ENCODE measurements around the gene ATXN1.
"Not testable (repeated sequence)": the region's sequence is repeated elsewhere in the genome, so short reads cannot be mapped to it uniquely, and the experiment has no call there.

The ATXN1 gene

GRCh38 chr6:16473908-16474771, 287.1 kb downstream of the ATXN1 start:
- no peak for DNase-seq (ENCODE audit: low read depth in 2 of 2)

DNA sequence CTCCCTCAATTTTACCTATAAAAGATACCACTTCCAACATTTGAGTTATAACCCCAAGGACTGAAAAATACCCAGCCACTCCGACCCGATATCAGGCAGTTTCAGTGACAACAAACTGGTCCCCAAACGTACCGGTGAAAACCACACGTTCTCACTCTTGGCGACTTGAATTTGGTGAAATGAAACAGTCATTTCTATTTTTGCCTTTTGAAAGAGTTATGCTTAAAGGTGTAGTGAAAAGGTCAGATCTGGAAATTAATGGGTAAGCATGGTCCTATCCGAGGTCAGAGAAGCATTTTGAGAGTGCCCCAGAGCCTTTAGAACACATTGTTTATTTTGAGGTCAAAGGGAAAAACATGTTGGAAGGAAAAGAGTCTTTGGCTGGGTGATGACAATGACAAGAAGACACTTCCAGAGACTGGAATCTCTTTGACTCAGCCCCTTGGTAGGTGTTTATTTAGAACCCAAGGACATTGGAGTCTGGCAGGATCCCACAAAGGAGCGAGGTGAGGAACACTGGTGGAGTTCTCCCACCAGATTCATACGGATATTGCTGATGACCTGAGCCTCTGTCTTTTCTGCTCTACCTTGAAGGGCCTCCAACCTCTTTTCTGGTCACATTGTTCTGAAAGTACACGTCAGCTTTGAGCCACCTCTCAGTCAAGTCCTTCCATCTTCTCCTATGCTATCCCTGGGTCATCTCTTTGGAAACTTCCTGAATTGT, 287.9 kb downstream of the ATXN1 start:
- DNase-seq (ENCODE audit: low read depth in 2 of 2), result no peak

DNA sequence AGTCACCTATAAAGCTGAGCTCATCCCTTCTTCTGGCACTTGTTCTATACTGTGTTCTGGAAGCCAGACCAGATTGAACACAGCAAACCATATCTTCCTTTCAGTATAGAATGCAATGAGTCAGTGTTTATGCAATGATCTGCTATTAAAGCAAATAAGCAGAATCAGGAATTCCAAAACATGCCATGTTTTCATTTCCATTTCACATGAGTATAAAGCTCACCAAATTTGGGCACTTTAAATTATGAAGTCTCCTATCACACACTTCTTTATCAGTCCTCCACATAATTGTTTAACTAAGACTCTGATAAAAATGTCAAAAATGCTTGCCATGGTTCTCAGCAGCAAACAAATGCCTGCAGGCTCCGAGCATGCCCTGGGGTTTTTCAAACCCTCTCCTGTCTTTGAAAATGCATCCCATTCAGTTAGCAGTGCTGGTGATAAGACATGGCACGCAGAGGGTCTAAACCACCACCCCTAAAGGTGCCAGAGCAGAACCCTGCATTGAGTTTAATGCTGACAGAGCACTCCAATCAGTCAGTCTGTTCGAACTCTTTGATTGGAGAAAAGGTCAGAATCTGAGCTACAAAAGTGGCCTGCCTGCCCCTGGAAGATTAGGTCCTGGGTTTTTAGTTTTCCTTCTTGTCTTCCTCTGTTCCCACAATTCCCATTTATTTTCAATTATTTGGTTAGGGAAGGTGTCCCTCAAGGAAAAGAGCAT, 288.8 kb downstream of the ATXN1 start:
- no peak for DNase-seq (ENCODE audit: low read depth in 2 of 2)

DNA sequence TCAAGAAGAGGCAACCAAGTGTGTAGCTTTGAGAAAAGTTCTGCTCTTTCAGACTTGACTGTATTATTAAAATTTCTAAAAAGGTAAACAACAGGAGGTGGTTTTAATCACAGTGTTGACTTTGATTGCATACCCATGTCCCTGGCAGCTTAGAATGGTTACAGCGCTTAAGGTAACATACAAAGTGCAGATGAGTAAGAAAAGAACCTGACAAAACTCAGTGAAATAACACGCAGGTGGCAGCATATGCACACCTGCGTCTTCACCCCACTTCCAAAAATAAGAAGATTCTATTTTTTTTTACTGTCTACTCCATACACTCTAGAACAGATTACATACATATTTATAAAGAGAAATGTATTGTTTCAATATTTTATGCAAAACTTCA, 289.4 kb downstream of the ATXN1 start:
- DNase-seq (ENCODE audit: low read depth in 2 of 2), result no peak

DNA sequence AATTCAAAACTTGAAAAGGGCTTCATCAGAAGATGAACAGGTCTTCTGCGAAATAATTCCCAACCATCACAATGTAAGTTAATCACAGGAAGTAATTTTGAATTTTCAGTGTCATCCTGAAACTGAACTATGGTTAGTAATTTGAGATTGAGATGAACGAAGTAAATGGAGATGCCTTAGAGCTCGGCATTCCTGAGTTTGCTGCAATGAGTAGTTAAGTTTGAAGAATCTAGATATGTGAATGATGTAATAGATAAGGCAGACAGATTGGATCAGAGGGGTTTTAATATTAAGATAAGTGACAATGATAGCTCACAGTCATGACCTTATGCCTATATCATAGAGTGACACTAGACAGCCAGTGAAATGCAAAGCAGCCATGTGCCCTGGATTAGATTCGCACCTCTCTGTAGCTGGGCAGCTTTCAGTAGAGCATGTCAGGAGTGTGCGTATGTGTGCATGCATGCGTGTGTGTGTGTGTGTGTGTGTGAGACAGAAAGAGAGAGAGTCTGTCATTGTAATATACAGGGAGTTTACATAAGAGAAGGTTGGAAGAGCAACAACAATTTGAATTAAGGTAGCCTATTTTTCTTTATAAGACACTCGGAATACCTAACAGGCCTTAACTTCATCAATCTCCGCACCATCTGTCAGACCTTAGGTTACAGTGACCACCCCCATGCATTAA, 289.9 kb downstream of the ATXN1 start:
- no peak for DNase-seq (ENCODE audit: low read depth in 2 of 2)

DNA sequence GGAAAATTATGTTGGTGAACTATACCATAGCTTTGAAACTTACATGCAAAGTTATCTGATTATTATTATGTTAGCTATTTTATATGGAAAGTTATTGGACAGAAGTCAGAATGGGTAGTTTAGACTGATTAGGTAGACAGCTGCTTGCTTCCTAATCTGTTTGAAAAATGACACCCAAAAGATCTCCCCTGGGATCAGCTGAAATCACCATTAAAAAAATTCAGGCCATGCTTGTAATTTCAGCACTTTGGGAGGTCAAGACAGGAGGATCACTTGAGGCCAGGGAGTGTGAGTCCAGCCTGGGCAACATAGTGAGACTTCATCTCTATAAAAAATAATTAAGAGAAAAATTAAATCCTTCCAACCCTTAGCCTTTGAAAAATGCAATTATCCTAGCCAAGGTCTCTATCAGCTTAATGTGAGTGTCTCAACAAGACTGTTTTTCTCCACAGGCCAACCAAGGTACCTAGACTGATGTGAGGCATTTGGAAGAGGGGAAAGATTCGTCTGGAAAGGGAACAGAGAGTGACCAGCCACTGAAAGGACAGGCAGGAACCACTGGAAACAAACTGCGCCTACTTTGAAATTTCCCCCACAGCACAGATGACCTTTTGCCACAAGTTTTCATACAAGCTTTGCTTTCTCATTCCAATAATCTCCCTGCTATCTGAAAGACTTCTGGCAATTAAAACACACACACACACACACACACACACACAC, 290.6 kb downstream of the ATXN1 start:
- no peak for DNase-seq (ENCODE audit: low read depth in 2 of 2)

GRCh38 chr6:16468991-16469615, 292.2 kb downstream of the ATXN1 start:
- DNase-seq (ENCODE audit: low read depth in 2 of 2), result no peak

DNA sequence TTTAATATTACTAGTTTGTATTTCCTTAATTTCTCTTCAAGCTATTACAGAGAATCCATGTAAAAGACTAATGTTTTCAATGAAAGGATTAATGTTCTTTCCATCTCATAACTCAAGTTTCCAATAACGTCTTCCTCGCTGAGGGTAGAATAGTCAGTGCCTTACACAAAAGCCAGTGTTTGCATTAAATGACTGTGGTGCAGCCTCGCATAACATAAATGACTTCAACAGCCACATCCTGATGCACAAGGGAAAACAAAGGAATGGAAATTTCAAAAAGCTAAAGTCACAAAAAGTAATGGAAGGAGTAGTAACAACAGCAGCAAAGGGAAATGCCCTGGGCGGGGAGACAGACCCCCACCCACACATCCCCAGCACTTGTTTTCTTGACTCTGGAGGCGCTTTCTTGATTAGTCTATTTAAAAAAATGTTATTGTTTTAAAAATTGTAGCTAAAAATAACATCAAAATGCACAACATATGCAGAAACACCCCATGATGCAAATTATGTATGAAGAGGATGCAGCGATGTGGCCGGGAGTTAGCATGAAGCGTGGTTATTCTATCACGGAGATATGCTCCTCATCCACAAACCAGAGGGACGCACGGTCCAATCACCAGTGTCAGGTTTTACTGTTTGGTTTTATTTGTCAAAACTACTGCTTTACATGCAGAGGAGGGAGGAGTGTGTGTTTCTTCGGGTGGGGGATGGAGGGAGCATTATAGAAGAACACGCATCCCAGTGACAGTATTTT, 294.3 kb downstream of the ATXN1 start:
- no peak for DNase-seq (ENCODE audit: low read depth in 2 of 2)

- DNase-seq (ENCODE audit: low read depth in 2 of 2), result no peak
Observed at GRCh38 chr6:16464045-16464444, 297.2 kb downstream of the ATXN1 start.

DNA sequence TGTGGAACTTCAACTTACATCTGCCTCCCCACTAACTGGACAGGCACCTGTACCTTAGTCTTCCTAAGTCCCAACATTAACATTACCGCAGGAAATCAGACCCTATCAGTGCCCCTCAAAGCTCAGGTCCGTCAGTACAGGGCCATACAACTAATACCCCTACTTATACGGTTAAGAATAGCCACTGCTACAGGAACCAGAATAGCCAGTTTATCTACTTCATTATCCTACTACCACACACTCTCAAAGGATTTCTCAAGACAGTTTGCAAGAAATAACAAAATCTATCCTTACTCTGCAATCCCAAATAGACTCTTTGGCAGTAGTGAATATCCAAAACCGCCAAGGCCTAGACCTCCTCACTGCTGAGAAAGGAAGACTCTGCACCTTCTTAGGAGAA, 298.0 kb downstream of the ATXN1 start:
- not testable (repeated sequence) for DNase-seq (ENCODE audit: low read depth in 2 of 2)

GRCh38 chr6:16461491-16461890, 299.8 kb downstream of the ATXN1 start:
- DNase-seq (ENCODE audit: low read depth in 2 of 2), result no peak

DNA sequence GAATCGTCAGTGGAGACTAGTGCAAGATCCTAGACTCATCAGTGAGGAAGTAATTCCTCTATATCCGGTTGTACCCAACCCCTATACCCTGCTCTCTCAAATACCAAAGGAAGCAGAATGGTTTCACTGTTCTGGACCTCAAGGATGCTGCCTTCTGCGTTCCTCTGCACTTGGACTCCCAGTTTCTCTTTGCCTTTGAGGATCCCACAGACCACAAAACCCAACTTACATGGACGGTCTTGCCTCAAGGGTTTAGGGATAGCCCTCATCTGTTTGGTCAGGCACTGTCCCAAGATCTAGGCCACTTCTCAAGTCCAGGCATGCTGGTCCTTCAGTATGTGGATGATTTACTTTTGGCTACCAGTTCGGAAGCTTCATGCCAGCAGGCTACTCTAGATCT, 301.8 kb downstream of the ATXN1 start:
- DNase-seq (ENCODE audit: low read depth in 2 of 2), result not testable (repeated sequence)

- no peak for DNase-seq (ENCODE audit: low read depth in 2 of 2)
Observed at GRCh38 chr6:16452348-16452747, 308.9 kb downstream of the ATXN1 start.

- no peak for DNase-seq (ENCODE audit: low read depth in 2 of 2)
Observed at GRCh38 chr6:16450821-16451220, 310.4 kb downstream of the ATXN1 start.

- DNase-seq (ENCODE audit: low read depth in 2 of 2), result no peak
Observed at GRCh38 chr6:16450285-16450684, 311.0 kb downstream of the ATXN1 start.

GRCh38 chr6:16446273-16446672, 315.0 kb downstream of the ATXN1 start:
- no peak for DNase-seq (ENCODE audit: low read depth in 2 of 2)

DNA sequence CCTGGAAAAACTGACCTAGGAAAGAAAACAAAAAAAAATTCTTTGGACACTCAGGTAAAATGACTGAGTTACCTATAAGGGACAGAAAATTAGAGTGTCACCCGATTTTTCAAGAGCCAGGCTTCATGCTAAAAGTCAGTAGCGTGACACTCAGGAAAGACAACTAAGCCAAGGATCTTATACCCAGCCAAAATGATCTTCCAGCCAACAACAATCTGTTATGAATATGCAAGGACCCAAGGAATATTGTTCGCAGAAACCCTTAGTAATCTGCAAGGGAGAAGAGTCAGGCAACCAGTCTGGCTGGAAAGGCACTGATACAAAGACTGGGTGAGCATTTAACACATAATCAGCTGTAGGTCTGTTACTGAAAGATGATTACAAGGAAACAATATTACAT, 319.2 kb downstream of the ATXN1 start:
- DNase-seq (ENCODE audit: low read depth in 2 of 2), result no peak

DNA sequence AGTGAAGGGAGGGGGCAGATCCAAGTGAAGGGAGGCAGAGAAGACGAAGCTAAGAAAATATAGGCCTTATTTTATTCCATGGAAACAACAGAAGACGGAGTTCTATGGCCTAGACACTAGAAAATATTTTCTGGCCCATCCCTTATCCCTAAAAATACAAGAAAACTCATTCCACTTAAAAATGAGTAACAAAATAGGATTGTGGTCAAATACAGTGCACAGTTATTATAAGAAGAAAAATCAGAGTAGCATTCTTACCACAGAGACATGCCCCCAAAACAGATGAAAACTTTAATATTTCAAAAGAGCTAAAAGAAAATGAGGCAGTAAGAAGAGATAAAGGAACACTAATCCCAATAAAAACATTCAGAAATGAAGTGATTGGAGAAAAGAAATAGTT, 320.0 kb downstream of the ATXN1 start:
- no peak for DNase-seq (ENCODE audit: low read depth in 2 of 2)

DNA sequence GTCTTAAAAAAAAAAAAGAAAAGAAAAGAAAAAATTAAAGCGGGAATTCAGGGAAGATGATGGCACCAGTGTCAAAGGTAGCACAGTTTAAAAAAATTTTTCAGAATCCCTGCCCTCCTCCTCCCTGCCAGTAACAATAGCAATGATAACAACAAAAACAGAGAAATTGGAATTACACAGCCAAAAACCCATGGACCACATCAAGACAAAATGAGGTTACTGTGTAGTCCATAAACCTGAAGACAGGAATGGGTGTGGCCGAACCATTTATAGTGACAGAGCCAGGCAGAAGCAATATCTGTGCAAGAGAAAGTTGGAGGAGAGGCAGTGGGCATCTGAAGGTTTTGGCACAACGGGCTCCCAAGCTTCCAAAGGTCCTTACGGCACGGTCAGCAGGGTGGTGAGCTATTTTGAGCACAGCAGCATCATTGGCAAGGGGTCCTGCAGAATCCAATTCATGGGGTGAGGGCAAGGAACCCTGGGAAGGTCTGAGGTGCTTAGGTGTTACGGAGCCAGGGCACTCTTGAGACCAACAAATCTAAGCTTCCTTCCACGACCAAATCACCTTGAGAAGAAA, 320.5 kb downstream of the ATXN1 start:
- no peak for DNase-seq (ENCODE audit: low read depth in 2 of 2)
